GM23338 (cell line): ENCODE results near the gene ZNF723. TPM values are rescaled to one million over a fixed set of nuclear protein-coding genes. Genes with fewer than 3 reads are reported as not detected.

Source experiments
- ATAC-seq: fragments of 200-7000 bp; cut with Tn5 transposase; 3 replicates; pipeline ENCODE4 v1.9.1; 2020
- DNase-seq: peaks from one replicate; pipeline ENCODE4 v3.0.0-alpha.2; 2015; ENCODE audit warnings: low spot score
- H2AFZ ChIP-seq: fragments of 200-600 bp; sonication (generic); 2 replicates; pipeline ENCODE4 v1.8.0; 2016; ENCODE audit warnings: antibody characterized with exemption, mild to moderate bottlenecking, moderate library complexity
- H3F3A ChIP-seq: fragments of 200-600 bp; sonication (generic); replicated peaks from 2 replicates; pipeline ENCODE4 v1.8.0; 2017; ENCODE audit warnings: antibody characterized with exemption, mixed run types, low read depth
- H3K27ac ChIP-seq: fragments of 200-600 bp; sonication (generic); 2 replicates; pipeline ENCODE4 v1.6.1; 2016; ENCODE audit warnings: low read depth
- H3K27me3 ChIP-seq: fragments of 200-600 bp; sonication (generic); 2 replicates; pipeline ENCODE4 v1.8.0; 2016; ENCODE audit warnings: mild to moderate bottlenecking, mixed run types, moderate library complexity; ENCODE audit not compliant: insufficient read depth
- H3K36me3 ChIP-seq: fragments of 200-600 bp; sonication (generic); 2 replicates; pipeline ENCODE4 v1.8.0; 2016; ENCODE audit warnings: mild to moderate bottlenecking; ENCODE audit not compliant: insufficient read depth
- H3K4me1 ChIP-seq: fragments of 200-600 bp; sonication (generic); 2 replicates; pipeline ENCODE4 v1.8.0; 2016; ENCODE audit warnings: mild to moderate bottlenecking, moderate library complexity; ENCODE audit not compliant: insufficient read depth
- H3K4me2 ChIP-seq: fragments of 200-600 bp; sonication (generic); 2 replicates; pipeline ENCODE4 v1.7.1; 2017; ENCODE audit warnings: mixed run types
- H3K4me3 ChIP-seq: fragments of 200-600 bp; sonication (generic); 2 replicates; pipeline ENCODE4 v1.6.1; 2016; ENCODE audit warnings: mixed run types
- H3K79me2 ChIP-seq: fragments of 200-600 bp; sonication (generic); replicated peaks from 2 replicates; pipeline ENCODE4 v1.8.0; 2017; ENCODE audit warnings: mild to moderate bottlenecking; ENCODE audit not compliant: insufficient read depth
- H3K9me2 ChIP-seq: fragments of 200-600 bp; sonication (generic); 2 replicates; pipeline ENCODE4 v1.8.0; 2017; ENCODE audit not compliant: insufficient read depth
- H4K20me1 ChIP-seq: fragments of 200-600 bp; sonication (generic); replicated peaks from 2 replicates; pipeline ENCODE4 v1.8.0; 2017; ENCODE audit warnings: mild to moderate bottlenecking; ENCODE audit not compliant: insufficient read depth
- H3K27ac Mint-ChIP-seq: 2 replicates; pipeline ENCODE4 v1.8.0; 2020; ENCODE audit warnings: inconsistent platforms, mild to moderate bottlenecking, moderate library complexity, mixed read lengths
- H3K27me3 Mint-ChIP-seq: 3 replicates; pipeline ENCODE4 v1.8.0; 2022; ENCODE audit warnings: low read depth, mild to moderate bottlenecking, moderate library complexity, mixed read lengths, inconsistent platforms; ENCODE audit not compliant: insufficient read depth, poor library complexity
- H3K36me3 Mint-ChIP-seq: 3 replicates; pipeline ENCODE4 v1.8.0; 2021; ENCODE audit warnings: low read depth, mild to moderate bottlenecking, inconsistent platforms, moderate library complexity, mixed read lengths
- H3K4me1 Mint-ChIP-seq: 3 replicates; pipeline ENCODE4 v1.8.0; 2020; ENCODE audit warnings: mild to moderate bottlenecking, inconsistent platforms, mixed read lengths
- H3K4me3 Mint-ChIP-seq: 3 replicates; pipeline ENCODE4 v1.8.0; 2021; ENCODE audit warnings: moderate library complexity, mild to moderate bottlenecking, inconsistent platforms, mixed read lengths
- H3K9me3 Mint-ChIP-seq: 3 replicates; pipeline ENCODE4 v1.8.0; 2020; ENCODE audit warnings: moderate library complexity, mild to moderate bottlenecking, inconsistent platforms, mixed read lengths
- CREB1 ChIP-seq: fragments of 250-450 bp; sonication (Bioruptor Pico); IDR thresholded peaks from 2 replicates; pipeline ENCODE4 v1.5.0; 2020; ENCODE audit warnings: low read depth, mild to moderate bottlenecking, moderate library complexity
- ETS1 ChIP-seq: IDR thresholded peaks from 2 replicates; pipeline ENCODE4 v1.6.1; 2016; ENCODE audit warnings: antibody characterized with exemption
- EZH2 ChIP-seq: fragments of 200-600 bp; sonication (generic); IDR thresholded peaks from one replicate; pipeline ENCODE4 v1.8.0; 2017; ENCODE audit warnings: antibody characterized with exemption, mild to moderate bottlenecking, low read depth; ENCODE audit not compliant: unreplicated experiment
- EZH2phosphoT487 ChIP-seq: fragments of 200-600 bp; sonication (generic); IDR thresholded peaks from one replicate; pipeline ENCODE4 v1.8.1; 2018; ENCODE audit warnings: antibody characterized with exemption; ENCODE audit not compliant: unreplicated experiment
- JUNB ChIP-seq: IDR thresholded peaks from one replicate; pipeline ENCODE4 v1.6.1; 2016; ENCODE audit warnings: antibody characterized with exemption; ENCODE audit not compliant: unreplicated experiment
- NANOG ChIP-seq: IDR thresholded peaks from 2 replicates; pipeline ENCODE4 v1.6.1; 2016; ENCODE audit warnings: antibody characterized with exemption, borderline replicate concordance
- POLR2AphosphoS5 ChIP-seq: IDR thresholded peaks from 2 replicates; pipeline ENCODE4 v1.6.1; 2016; ENCODE audit warnings: antibody characterized with exemption, low read depth
- REST ChIP-seq: IDR thresholded peaks from one replicate; pipeline ENCODE4 v1.6.1; 2018; ENCODE audit warnings: antibody characterized with exemption; ENCODE audit not compliant: unreplicated experiment
- STAT1 ChIP-seq: IDR thresholded peaks from one replicate; pipeline ENCODE4 v1.6.1; 2016; ENCODE audit warnings: antibody characterized with exemption; ENCODE audit not compliant: unreplicated experiment
- ZNF114 ChIP-seq: fragments of 250-450 bp; sonication (Bioruptor Pico); IDR thresholded peaks from 2 replicates; pipeline ENCODE4 v1.5.0; 2020; ENCODE audit warnings: mild to moderate bottlenecking, moderate library complexity
- ZNF331 ChIP-seq: fragments of 250-450 bp; sonication (Bioruptor Pico); IDR thresholded peaks from 2 replicates; pipeline ENCODE4 v1.5.0; 2020; ENCODE audit warnings: low read depth, mild to moderate bottlenecking, moderate library complexity
- ZNF462 ChIP-seq: fragments of 250-450 bp; sonication (Bioruptor Pico); IDR thresholded peaks from 2 replicates; pipeline ENCODE4 v1.5.0; 2020; ENCODE audit warnings: mild to moderate bottlenecking, moderate library complexity
- polyA plus RNA-seq: library from polyadenylated mRNA; unstranded; fragments of >200 nt; fragmentation: Nextera tagmentation; extraction: Ambion mirVana; gene quantifications from 2 replicates; pipeline ENCODE4 v1.2.1, GENCODE V29; 2016
- total RNA-seq: library from RNA; depleted of rRNA; stranded (reverse); fragments of >200 nt; shearing (Covaris generic); gene quantifications from 2 replicates; pipeline ENCODE4 v1.2.3, GENCODE V29; 2014
- TF ChIP-seq, protein P1 (sequence below), 2 experiments: fragments of 200-600 bp in 1 of 2; sonication (generic) in 1 of 2; conservative IDR thresholded peaks; 2 replicates each; pipeline versions ENCODE4 v1.5.1 to v1.6.1; 2016 to 2017; ENCODE audit warnings: antibody characterized with exemption in 2 of 2, low read depth in 2 of 2, mild to moderate bottlenecking in 2 of 2, moderate library complexity in 1 of 2

ZNF723 gene
- total and polyA plus RNA-seq, 2 experiments from 2014 or later: 0.29 to 0.59 TPM

GRCh38 chr19:22831211-22831610 is 880 bp upstream of the ZNF723 start:
- Histone ChIP-seq H4K20me1 (no peaks in the 10 kb centered on the region), H2AFZ (no peak overlapping the region), H3K36me3 (peaks cover 6% of the 10 kb centered on the region; the same call in 1 of the 2 replicates), H3F3A (no peaks in the 10 kb centered on the region), H3K27me3 (no peaks in the 10 kb centered on the region), H3K9me2 (no peaks in the 10 kb centered on the region), H3K4me1 (no peaks in the 10 kb centered on the region), H3K79me2 (no peaks in the 10 kb centered on the region), H3K4me2 (no peak overlapping the region), H3K4me3 (no peak overlapping the region), H3K27ac (no peak overlapping the region)
- peaks cover 94% of the 10 kb centered on the region for H3K9me3 Mint-ChIP-seq
- H3K4me3 Mint-ChIP-seq: no peak overlapping the region
- no peaks in the 10 kb centered on the region for H3K27me3 Mint-ChIP-seq
- TF ChIP-seq, protein P1, sequence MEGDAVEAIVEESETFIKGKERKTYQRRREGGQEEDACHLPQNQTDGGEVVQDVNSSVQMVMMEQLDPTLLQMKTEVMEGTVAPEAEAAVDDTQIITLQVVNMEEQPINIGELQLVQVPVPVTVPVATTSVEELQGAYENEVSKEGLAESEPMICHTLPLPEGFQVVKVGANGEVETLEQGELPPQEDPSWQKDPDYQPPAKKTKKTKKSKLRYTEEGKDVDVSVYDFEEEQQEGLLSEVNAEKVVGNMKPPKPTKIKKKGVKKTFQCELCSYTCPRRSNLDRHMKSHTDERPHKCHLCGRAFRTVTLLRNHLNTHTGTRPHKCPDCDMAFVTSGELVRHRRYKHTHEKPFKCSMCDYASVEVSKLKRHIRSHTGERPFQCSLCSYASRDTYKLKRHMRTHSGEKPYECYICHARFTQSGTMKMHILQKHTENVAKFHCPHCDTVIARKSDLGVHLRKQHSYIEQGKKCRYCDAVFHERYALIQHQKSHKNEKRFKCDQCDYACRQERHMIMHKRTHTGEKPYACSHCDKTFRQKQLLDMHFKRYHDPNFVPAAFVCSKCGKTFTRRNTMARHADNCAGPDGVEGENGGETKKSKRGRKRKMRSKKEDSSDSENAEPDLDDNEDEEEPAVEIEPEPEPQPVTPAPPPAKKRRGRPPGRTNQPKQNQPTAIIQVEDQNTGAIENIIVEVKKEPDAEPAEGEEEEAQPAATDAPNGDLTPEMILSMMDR (conservative IDR thresholded peaks at IDR 0.05; ENCODE audit: low read depth in 2 of 2): no peak
- TF ChIP-seq EZH2phosphoT487 (no peak), ZNF462 (CRISPR knock-in tag) (no peak), NANOG (no peak), ETS1 (no peak), ZNF331 (CRISPR knock-in tag) (no peak), ZNF114 (CRISPR knock-in tag) (no peak), CREB1 (CRISPR knock-in tag) (no peak), STAT1 (no peak), REST (no peak), JUNB (no peak), POLR2AphosphoS5 (no peak), EZH2 (no peak)
- DNase-seq (no peak), ATAC-seq (no peak)
- no peak overlapping the region for H3K27ac Mint-ChIP-seq
- peaks cover 21% of the 10 kb centered on the region for H3K36me3 Mint-ChIP-seq
- no peaks in the 10 kb centered on the region for H3K4me1 Mint-ChIP-seq
